ENCODE results near the gene ZNF831. TPM values are rescaled to one million over a fixed set of nuclear protein-coding genes. Genes with fewer than 3 reads are reported as not detected.

The ZNF831 gene
- total and polyA plus RNA-seq, 9 donors: 0.09 to 0.42 (median 0.18) TPM

- H3K4me1 ChIP-seq (ENCODE audit: control insufficient read depth, insufficient read depth, low read length): peaks cover 43% of the 10 kb centered on the region
- 92% methylated on average over 6 of the region's 9 CpGs for WGBS (ENCODE audit: insufficient coverage)
- DNase-seq: no peak
- H3K36me3 ChIP-seq (ENCODE audit: control insufficient read depth, insufficient read depth, low read length): no peaks in the 10 kb centered on the region
- H3K27me3 ChIP-seq (ENCODE audit: control insufficient read depth, insufficient read depth, low read length): no peaks in the 10 kb centered on the region
- H3K4me3 ChIP-seq (ENCODE audit: low read length): no peak overlapping the region
- peak overlapping the region; percentile 4 for H3K27ac ChIP-seq (ENCODE audit: low read length)
- no peaks in the 10 kb centered on the region for H3K9me3 ChIP-seq (replicated peaks; ENCODE audit: control insufficient read depth, low read depth, low read length)
Measured at GRCh38 chr20:59148701-59149493, 14.7 kb upstream of the ZNF831 start.

- H3K4me1 ChIP-seq (ENCODE audit: control insufficient read depth, insufficient read depth, low read length): peaks cover 44% of the 10 kb centered on the region
- H3K9me3 ChIP-seq (replicated peaks; ENCODE audit: control insufficient read depth, low read depth, low read length): no peaks in the 10 kb centered on the region
- no peaks in the 10 kb centered on the region for H3K27me3 ChIP-seq (ENCODE audit: control insufficient read depth, insufficient read depth, low read length)
- WGBS (ENCODE audit: insufficient coverage): 31% methylated on average over 15 of the region's 18 CpGs
- peak overlapping the region; percentile 75 for H3K27ac ChIP-seq (ENCODE audit: low read length)
- peak; percentile 52 for DNase-seq
- no peaks in the 10 kb centered on the region for H3K36me3 ChIP-seq (ENCODE audit: control insufficient read depth, insufficient read depth, low read length)
- no peak overlapping the region for H3K4me3 ChIP-seq (ENCODE audit: low read length)
Measured at GRCh38 chr20:59149678-59150504, 13.7 kb upstream of the ZNF831 start.

GRCh38 chr20:59150821-59151251 is 12.8 kb upstream of the ZNF831 start:
- Histone ChIP-seq H3K4me1 (ENCODE audit: control insufficient read depth, insufficient read depth, low read length) (peaks cover 44% of the 10 kb centered on the region), H3K36me3 (ENCODE audit: control insufficient read depth, insufficient read depth, low read length) (no peaks in the 10 kb centered on the region), H3K27ac (ENCODE audit: low read length) (peak overlapping the region; percentile 5), H3K27me3 (ENCODE audit: control insufficient read depth, insufficient read depth, low read length) (no peaks in the 10 kb centered on the region), H3K9me3 (replicated peaks; ENCODE audit: control insufficient read depth, low read depth, low read length) (no peaks in the 10 kb centered on the region), H3K4me3 (ENCODE audit: low read length) (no peak overlapping the region)
- DNase-seq: no peak
- WGBS (ENCODE audit: insufficient coverage): 86% methylated on average over 6 of the region's 13 CpGs

- H3K36me3 ChIP-seq (ENCODE audit: control insufficient read depth, insufficient read depth, low read length): no peaks in the 10 kb centered on the region
- peaks cover 40% of the 10 kb centered on the region for H3K4me1 ChIP-seq (ENCODE audit: control insufficient read depth, insufficient read depth, low read length)
- H3K27me3 ChIP-seq (ENCODE audit: control insufficient read depth, insufficient read depth, low read length): no peaks in the 10 kb centered on the region
- no peak overlapping the region for H3K4me3 ChIP-seq (ENCODE audit: low read length)
- no peak for DNase-seq
- WGBS (ENCODE audit: insufficient coverage): 87% methylated on average over 9 of the region's 9 CpGs
- no peak overlapping the region for H3K27ac ChIP-seq (ENCODE audit: low read length)
- H3K9me3 ChIP-seq (replicated peaks; ENCODE audit: control insufficient read depth, low read depth, low read length): no peaks in the 10 kb centered on the region
Measured at GRCh38 chr20:59151391-59151790, 12.2 kb upstream of the ZNF831 start.

GRCh38 chr20:59151820-59152219 is 11.8 kb upstream of the ZNF831 start:
- Histone ChIP-seq H3K9me3 (replicated peaks; ENCODE audit: control insufficient read depth, low read depth, low read length) (no peaks in the 10 kb centered on the region), H3K27ac (ENCODE audit: low read length) (no peak overlapping the region), H3K36me3 (ENCODE audit: control insufficient read depth, insufficient read depth, low read length) (no peaks in the 10 kb centered on the region), H3K4me3 (ENCODE audit: low read length) (no peak overlapping the region), H3K4me1 (ENCODE audit: control insufficient read depth, insufficient read depth, low read length) (peaks cover 36% of the 10 kb centered on the region), H3K27me3 (ENCODE audit: control insufficient read depth, insufficient read depth, low read length) (no peaks in the 10 kb centered on the region)
- WGBS (ENCODE audit: insufficient coverage): 100% methylated on average over 2 of the region's 5 CpGs
- no peak for DNase-seq

GRCh38 chr20:59152559-59153354 is 10.9 kb upstream of the ZNF831 start:
- Histone ChIP-seq H3K27me3 (ENCODE audit: control insufficient read depth, insufficient read depth, low read length) (no peaks in the 10 kb centered on the region), H3K36me3 (ENCODE audit: control insufficient read depth, insufficient read depth, low read length) (no peaks in the 10 kb centered on the region), H3K4me1 (ENCODE audit: control insufficient read depth, insufficient read depth, low read length) (peaks cover 27% of the 10 kb centered on the region), H3K27ac (ENCODE audit: low read length) (no peak overlapping the region), H3K4me3 (ENCODE audit: low read length) (no peak overlapping the region), H3K9me3 (replicated peaks; ENCODE audit: control insufficient read depth, low read depth, low read length) (no peaks in the 10 kb centered on the region)
- 67% methylated on average over 8 of the region's 8 CpGs for WGBS (ENCODE audit: insufficient coverage)
- no peak for DNase-seq

GRCh38 chr20:59153355-59153681 is 10.3 kb upstream of the ZNF831 start:
- Histone ChIP-seq H3K27ac (ENCODE audit: low read length) (no peak overlapping the region), H3K27me3 (ENCODE audit: control insufficient read depth, insufficient read depth, low read length) (no peaks in the 10 kb centered on the region), H3K4me3 (ENCODE audit: low read length) (no peak overlapping the region), H3K4me1 (ENCODE audit: control insufficient read depth, insufficient read depth, low read length) (peaks cover 23% of the 10 kb centered on the region), H3K9me3 (replicated peaks; ENCODE audit: control insufficient read depth, low read depth, low read length) (no peaks in the 10 kb centered on the region), H3K36me3 (ENCODE audit: control insufficient read depth, insufficient read depth, low read length) (no peaks in the 10 kb centered on the region)
- WGBS (ENCODE audit: insufficient coverage): 65% methylated on average over 6 of the region's 8 CpGs
- DNase-seq: peak; percentile 21

- H3K4me3 ChIP-seq (ENCODE audit: low read length): no peak overlapping the region
- H3K36me3 ChIP-seq (ENCODE audit: control insufficient read depth, insufficient read depth, low read length): no peaks in the 10 kb centered on the region
- no peak for DNase-seq
- H3K27ac ChIP-seq (ENCODE audit: low read length): no peak overlapping the region
- 83% methylated on average over 1 of the region's 2 CpGs for WGBS (ENCODE audit: insufficient coverage)
- no peaks in the 10 kb centered on the region for H3K9me3 ChIP-seq (replicated peaks; ENCODE audit: control insufficient read depth, low read depth, low read length)
- H3K4me1 ChIP-seq (ENCODE audit: control insufficient read depth, insufficient read depth, low read length): peaks cover 23% of the 10 kb centered on the region
- no peaks in the 10 kb centered on the region for H3K27me3 ChIP-seq (ENCODE audit: control insufficient read depth, insufficient read depth, low read length)
Measured at GRCh38 chr20:59153832-59154231, 9.8 kb upstream of the ZNF831 start.

GRCh38 chr20:59154317-59155013 is 9.2 kb upstream of the ZNF831 start:
- H3K4me1 ChIP-seq (ENCODE audit: control insufficient read depth, insufficient read depth, low read length): peaks cover 18% of the 10 kb centered on the region
- H3K36me3 ChIP-seq (ENCODE audit: control insufficient read depth, insufficient read depth, low read length): no peaks in the 10 kb centered on the region
- WGBS (ENCODE audit: insufficient coverage): 86% methylated on average over 14 of the region's 17 CpGs

More at GRCh38 chr20:59154317-59155013, 9.2 kb upstream of the ZNF831 start:
- Histone ChIP-seq H3K4me3 (ENCODE audit: low read length) (no peak overlapping the region), H3K27me3 (ENCODE audit: control insufficient read depth, insufficient read depth, low read length) (no peaks in the 10 kb centered on the region), H3K27ac (ENCODE audit: low read length) (no peak overlapping the region), H3K9me3 (replicated peaks; ENCODE audit: control insufficient read depth, low read depth, low read length) (no peaks in the 10 kb centered on the region)
- no peak for DNase-seq

Measured in muscle of leg (tissue), 11 donors.